Activated CD8-positive, alpha-beta memory T cell treated with anti-CD3 and anti-CD28 coated beads for 1 hour (primary cell): ENCODE results near the gene RAPGEFL1.
"Not testable (repeated sequence)": the region's sequence is repeated elsewhere in the genome, so short reads cannot be mapped to it uniquely, and the experiment has no call there.

Experiments used
- DNase-seq, 2 donors: peaks; one replicate each; pipeline ENCODE4 v3.0.0-alpha.2; 2020; ENCODE audit warnings: low read depth in 1 of 2; ENCODE audit errors: extremely low read depth in 1 of 2

RAPGEFL1 gene

DNA sequence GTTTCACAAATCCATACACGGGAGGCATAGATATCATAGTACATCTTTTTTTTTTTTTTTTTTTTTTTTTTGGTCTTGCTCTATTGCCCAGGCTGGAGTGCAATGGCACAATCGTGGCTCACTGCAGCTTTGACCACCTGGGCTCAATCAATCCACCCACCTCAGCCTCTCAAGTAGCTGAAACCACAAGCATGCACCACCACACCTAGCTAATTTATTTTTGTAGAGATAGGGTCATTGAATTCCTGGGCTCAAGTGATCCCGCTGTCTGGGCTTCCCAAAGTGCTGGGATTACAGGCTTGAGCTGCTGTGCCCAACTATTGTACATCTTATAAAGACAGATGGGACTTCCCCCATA, 3.5 kb upstream of the RAPGEFL1 start:
- DNase-seq: no peak

GRCh38 chr17:40174514-40174913, 2.8 kb upstream of the RAPGEFL1 start:
- no peak for DNase-seq

- no peak for DNase-seq
Observed at GRCh38 chr17:40175928-40176753, 1.1 kb upstream of the RAPGEFL1 start.

DNA sequence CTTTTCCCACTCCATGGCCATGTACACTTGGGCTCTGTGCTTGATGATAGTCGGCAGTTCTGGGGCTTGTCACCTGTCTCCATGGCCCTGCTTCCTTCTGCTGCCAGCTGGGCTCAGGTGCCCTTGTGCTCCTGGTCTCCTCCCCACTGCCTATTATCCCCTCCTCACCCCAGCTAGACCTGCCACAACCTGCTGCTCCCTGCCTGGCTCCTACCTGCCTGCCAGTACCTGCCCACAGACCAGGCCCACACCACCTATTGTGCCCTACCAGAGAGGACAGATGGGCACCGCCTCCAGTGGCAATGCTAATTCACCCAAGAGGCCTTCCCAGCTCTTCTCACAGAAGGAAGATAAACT, 538 bp upstream of the RAPGEFL1 start:
- no peak for DNase-seq

DNA sequence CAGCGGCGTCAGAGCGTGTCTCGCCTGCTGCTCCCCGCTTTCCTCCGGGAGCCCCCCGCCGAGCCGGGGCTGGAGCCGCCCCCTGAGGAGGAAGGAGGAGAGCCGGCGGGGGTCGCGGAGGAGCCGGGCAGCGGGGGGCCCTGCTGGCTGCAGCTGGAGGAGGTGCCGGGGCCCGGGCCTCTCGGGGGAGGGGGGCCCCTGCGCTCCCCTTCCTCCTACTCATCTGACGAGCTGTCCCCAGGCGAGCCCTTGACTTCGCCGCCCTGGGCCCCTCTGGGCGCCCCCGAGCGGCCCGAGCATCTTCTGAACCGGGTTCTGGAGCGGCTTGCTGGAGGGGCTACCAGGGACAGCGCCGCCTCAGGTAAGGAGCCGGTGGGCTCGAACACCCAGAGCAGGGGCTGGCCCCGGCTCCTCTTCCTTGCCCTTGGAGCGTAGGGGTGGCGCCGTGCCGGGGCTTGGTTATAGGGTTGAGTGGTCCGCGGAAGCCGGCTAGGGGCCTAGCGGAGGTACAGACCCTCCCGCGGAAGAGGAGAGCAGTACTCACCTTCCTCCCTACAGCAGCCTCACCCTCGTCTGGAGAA, 841 bp downstream of the RAPGEFL1 start:
- DNase-seq: no peak

GRCh38 chr17:40178660-40179059, 1.4 kb downstream of the RAPGEFL1 start:
- DNase-seq: no peak

- no peak for DNase-seq
Observed at GRCh38 chr17:40179923-40180659, 2.8 kb downstream of the RAPGEFL1 start.

DNA sequence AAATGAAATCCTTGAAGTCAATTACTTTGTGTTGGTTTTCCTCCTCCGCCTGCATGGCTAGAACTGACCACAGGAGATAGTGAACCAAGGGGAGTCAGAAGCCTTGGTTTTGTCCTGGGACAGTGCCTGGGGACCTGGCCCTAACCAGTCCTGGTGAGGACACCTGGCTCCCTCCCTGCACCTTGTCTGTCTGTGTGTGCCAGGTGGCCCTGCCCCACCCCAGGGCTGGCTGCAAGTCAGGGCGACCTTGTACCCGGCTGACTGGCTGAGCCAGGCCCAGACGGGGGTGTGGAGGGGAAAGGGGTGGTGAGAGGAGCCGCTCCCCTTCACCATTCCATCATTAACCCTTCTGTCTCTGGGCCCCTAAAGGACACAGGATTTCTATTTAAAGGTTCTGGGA, 3.4 kb downstream of the RAPGEFL1 start:
- no peak for DNase-seq

DNA sequence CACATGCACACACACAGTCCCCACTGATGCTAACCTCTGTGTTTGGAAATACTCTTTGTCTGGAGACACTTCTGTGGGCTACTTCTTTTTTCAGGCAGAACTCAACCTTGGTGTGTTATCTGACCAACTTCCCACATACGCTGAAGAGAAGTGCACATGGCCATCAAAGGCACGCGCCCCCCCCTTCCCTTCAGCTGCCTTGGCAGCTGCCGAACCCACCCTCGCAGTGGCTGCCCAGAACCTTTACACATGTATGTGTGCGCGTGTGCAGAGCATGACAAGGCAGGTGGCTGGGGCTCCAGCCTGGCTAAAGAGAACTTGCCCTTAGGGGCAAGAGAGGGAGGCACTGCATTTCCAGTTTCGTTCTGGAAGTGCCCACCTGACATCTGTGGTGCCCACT, 3.9 kb downstream of the RAPGEFL1 start:
- no peak for DNase-seq

- no peak for DNase-seq
Observed at GRCh38 chr17:40182606-40183005, 5.3 kb downstream of the RAPGEFL1 start.

DNA sequence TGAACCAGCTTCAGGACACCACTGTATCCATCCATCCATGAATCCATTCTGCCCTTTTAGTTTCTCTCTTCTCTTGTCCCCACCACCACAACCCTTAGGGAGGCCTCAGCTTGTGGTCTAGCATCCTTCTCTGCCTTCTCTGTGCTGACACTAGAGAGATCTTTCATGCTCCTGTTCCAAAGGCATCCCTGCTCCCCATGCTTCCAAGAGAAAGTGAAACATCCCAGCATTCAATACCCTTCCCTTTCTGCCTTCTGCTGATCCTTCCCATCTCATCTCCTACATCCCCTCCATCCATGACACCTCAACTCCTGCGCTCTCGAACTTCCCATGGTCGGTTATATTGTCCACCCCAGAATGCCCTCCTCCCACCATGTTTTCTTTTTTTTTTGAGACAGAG, 10.0 kb downstream of the RAPGEFL1 start:
- DNase-seq: no peak

GRCh38 chr17:40188694-40189093, 11.4 kb downstream of the RAPGEFL1 start:
- no peak for DNase-seq

- no peak for DNase-seq
Observed at GRCh38 chr17:40190197-40191021, 13.1 kb downstream of the RAPGEFL1 start.

- peak; percentile 39 to 54 for DNase-seq
Observed at GRCh38 chr17:40191237-40192208, 14.3 kb downstream of the RAPGEFL1 start.

DNA sequence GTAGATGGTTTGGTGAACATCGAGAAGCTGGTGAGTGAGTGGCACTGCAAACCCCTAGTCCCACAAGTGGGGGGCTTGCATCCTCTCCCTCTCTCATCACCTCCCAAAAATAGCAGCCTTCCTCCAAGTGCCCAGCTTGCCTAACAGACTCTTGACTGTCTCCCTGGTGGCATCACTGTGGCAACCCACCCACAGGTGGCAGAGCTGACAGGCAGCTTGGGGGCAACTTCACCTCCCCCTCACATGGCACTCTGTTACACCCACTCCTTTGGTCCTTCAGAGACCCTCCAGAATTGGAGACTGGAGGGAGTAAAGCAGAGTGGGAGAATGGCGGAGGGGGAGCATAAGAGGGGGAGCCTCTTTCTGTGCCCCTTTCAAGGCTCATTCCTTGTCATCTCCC, 15.7 kb downstream of the RAPGEFL1 start:
- DNase-seq: no peak

DNA sequence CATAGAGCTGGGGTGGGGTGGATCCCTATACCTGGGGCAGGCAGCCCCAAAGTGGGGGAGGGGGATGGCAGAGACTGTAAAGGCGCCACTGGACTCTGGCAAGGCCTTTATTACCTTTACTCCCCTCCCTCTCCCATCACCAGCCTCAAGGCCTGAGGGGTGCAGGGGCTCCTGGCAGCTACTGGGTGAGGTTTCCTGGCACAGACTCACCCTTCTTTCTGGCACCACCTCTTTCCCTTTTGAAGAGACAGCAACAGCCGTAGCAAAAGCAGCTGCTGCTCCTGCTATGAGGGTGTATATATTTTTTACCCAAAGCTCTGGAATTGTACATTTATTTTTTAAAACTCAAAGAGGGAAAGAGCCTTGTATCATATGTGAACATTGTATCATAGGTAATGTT, 17.6 kb downstream of the RAPGEFL1 start:
- DNase-seq: no peak

DNA sequence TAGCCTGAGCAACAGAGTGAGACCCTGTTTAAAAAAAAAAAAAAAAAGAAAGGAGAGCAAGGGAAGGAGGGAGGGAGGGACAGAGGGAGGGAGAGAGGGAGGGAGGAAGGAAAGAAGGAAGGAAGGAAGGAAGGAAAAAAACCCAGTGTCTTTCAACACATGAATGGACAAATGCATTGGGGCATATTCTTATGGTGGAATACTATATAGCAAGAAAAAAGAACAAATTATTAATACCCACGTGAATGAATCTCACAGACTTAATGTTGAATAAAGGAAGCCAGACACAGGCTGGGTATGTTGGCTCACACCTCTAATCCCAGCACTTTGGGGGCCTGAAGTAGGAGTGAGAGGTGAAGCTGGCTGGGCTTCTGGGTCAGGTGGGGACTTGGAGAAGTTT, 20.3 kb downstream of the RAPGEFL1 start:
- DNase-seq: no peak

DNA sequence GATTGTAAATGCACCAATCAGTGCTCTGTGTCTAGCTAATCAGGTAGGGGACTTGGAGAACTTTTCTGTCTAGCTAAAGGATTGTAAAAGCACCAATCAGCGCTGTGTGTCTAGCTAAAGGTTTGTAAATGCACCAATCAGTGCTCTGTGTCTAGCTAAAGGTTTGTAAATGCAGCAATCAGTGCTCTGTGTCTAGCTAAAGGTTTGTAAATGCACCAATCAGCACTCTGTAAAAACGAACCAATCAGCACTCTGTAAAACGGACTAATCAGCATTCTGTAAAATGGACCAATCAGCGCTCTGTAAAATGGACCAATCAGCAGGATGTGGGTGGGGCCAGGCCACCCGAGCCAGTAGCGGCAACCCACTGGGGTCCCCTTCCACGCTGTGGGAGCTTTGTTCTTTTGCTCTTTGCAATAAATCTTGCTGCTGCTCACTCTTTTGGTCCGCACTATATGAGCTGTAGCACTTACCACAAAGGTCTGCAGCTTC, 20.7 kb downstream of the RAPGEFL1 start:
- not testable (repeated sequence) for DNase-seq

DNA sequence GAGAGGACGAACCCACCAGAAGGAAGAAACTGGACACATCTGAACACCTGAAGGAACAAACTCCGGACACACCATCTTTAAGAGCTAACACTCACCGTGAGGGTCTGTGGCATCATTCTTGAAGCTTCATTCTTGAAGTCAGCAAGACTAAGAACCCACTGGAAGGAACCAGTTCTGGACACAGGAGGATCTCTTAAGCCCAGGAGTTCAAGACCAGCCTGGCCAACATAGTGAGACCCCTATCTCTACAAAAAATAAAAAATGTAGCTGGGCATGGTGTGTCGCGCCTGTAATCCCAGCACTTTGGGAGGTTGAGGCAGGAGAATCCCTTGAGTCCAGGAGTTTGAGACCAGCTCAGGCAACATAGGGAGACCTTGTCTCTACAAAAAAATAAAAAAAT, 21.3 kb downstream of the RAPGEFL1 start:
- no peak for DNase-seq

- no peak for DNase-seq
Observed at GRCh38 chr17:40203131-40203530, 25.9 kb downstream of the RAPGEFL1 start.
